ENCODE results near the gene SCML2. TPM values are rescaled to one million over a fixed set of nuclear protein-coding genes. Genes with fewer than 3 reads are reported as not detected.
A peak's percentile ranks its signal among the peaks of the same experiment; 100 is the strongest.

SCML2 gene
- total and polyA plus RNA-seq, 12 donors, result 1.6 to 24.5 (median 5.8) TPM

DNA sequence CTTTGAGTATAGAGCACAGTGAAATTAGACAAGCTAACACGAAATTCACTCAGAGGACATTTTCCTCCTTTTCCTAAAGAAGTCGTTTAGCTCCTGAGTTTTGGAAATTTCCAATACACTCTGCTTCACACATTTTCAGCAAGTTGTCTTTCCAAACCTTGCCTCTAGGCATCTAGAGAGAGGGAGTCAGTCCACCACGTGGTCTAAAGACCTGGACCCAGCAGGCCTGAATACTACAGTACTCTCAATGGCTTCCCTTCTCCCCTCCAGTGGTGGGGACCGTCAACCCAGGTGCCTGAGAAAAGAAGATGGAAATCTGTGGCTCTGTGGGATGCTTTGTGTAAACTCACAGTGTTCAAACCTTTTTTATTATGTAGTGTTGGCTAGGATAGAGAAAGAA, 13.9 kb upstream of the SCML2 start:
- WGBS, 4 donors, result 49 to 74% (median 63%) methylated on average over 4 of the region's 4 CpGs
- Histone ChIP-seq H3K9me3 (replicated peaks in 1 of 3) (no peaks in the 10 kb centered on the region), H3K4me1 (replicated peaks in 1 of 2) (no peaks in the 10 kb centered on the region), H3K4me3 (no peak overlapping the region), H3K27ac (no peak overlapping the region), H3K36me3 (replicated peaks in 1 of 2) (no peaks in the 10 kb centered on the region), H3K27me3 (no peaks in the 10 kb centered on the region)
- no peak for DNase-seq
- TF ChIP-seq, protein P1, sequence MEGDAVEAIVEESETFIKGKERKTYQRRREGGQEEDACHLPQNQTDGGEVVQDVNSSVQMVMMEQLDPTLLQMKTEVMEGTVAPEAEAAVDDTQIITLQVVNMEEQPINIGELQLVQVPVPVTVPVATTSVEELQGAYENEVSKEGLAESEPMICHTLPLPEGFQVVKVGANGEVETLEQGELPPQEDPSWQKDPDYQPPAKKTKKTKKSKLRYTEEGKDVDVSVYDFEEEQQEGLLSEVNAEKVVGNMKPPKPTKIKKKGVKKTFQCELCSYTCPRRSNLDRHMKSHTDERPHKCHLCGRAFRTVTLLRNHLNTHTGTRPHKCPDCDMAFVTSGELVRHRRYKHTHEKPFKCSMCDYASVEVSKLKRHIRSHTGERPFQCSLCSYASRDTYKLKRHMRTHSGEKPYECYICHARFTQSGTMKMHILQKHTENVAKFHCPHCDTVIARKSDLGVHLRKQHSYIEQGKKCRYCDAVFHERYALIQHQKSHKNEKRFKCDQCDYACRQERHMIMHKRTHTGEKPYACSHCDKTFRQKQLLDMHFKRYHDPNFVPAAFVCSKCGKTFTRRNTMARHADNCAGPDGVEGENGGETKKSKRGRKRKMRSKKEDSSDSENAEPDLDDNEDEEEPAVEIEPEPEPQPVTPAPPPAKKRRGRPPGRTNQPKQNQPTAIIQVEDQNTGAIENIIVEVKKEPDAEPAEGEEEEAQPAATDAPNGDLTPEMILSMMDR (IDR thresholded peaks at IDR 0.05), result no peak
- no peak for TF ChIP-seq POLR2A (IDR thresholded peaks at IDR 0.05)
- intact Hi-C loops (cut with DNase I), result no loop called here

DNA sequence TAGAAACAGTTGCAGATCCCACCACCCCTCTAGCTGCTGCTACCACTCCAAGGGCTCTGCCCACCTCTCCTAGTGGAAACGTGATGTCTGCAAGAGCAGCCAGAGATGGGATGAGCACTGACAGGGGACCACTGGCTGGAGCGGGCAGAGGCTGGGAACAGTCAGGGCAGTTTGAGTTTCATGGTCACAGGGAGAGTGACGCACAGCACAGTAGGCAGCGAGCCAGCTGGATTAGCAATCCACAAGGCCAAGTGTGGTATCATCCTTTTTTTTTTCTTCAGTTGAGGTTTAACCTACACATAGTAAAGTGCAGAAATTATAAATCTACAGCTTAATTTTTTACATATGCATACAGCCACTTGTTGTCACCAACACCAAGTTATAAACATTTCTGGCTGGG, 6.4 kb upstream of the SCML2 start:
- H3K27me3 ChIP-seq, result no peaks in the 10 kb centered on the region
- no peaks in the 10 kb centered on the region for H3K9me3 ChIP-seq (replicated peaks in 1 of 3)
- H3K4me3 ChIP-seq, result no peak overlapping the region
- TF ChIP-seq POLR2A (IDR thresholded peaks at IDR 0.05), result no peak
- peaks cover 0 to 4% of the 10 kb centered on the region in 2 donors for H3K4me1 ChIP-seq (replicated peaks in 1 of 2)
- DNase-seq, result peak; percentile 74 to 91 (median 89)
- no peaks in the 10 kb centered on the region for H3K36me3 ChIP-seq (replicated peaks in 1 of 2)
- intact Hi-C loops (cut with DNase I), result no loop called here
- WGBS, 4 donors, result 18 to 62% (median 41%) methylated on average over 2 to 4 of the region's 4 CpGs
- no peak overlapping the region for H3K27ac ChIP-seq

DNA sequence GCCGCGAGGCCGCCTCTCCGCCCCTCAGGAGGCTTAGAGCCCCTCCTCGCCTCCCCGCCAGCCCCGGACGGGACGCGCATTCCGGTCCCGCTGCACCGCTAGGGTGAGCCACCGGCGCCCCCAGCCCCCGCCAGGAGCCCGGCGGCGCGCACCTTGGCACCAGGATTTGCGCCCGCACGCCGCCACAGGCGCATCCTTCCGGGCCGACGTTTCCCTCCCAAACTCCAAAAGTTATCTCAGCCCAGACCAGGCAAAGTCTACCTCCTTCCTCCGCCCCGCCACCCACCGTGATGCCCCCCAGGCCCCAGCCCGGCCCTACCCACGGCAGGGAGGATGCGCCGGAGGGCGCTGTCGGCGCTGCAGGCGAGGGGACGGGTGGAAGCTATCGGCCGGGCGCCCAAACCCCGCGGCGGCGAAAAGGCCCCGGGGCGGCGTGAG, 538 bp downstream of the SCML2 start:
- peaks cover 9% of the 10 kb centered on the region for H3K27me3 ChIP-seq
- intact Hi-C loops (cut with DNase I), result no loop called here
- DNase-seq, result peak in 4 of 7 donors; percentile 12 to 24 (median 18)
- WGBS, 4 donors, result 0 to 46% (median 14%) methylated on average over 6 to 50 of the region's 50 CpGs
- peak overlapping the region in 3 of 5 donors; percentile 70 to 89 (median 86) for H3K27ac ChIP-seq
- H3K4me1 ChIP-seq (replicated peaks in 1 of 2), result no peaks in the 10 kb centered on the region
- H3K36me3 ChIP-seq (replicated peaks in 1 of 2), result no peaks in the 10 kb centered on the region
- H3K4me3 ChIP-seq, result peak overlapping the region in 3 of 4 donors; percentile 8 to 77 (median 18)
- TF ChIP-seq POLR2A (IDR thresholded peaks at IDR 0.05), result no peak
- TF ChIP-seq, protein P1 (IDR thresholded peaks at IDR 0.05), result no peak
- H3K9me3 ChIP-seq (replicated peaks in 1 of 3), result no peaks in the 10 kb centered on the region

DNA sequence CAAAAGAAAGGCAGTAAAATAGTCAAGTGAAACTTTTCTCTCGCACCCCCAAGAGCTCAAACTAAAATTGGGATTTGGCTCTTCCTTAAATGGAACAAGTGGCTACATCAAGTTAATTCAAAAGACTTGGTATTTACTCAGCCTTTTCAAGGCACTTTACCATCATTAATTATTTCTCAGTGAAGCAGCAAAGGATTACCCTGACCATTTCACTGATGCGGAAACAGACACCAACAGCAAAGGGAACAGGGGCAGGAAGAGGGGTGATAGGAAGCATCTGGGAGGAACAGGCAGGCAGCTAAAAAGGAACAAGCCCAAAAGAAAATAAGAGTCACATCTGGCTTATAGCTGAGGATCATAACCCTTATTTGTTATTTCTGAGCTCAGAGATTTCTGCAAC, 2.7 kb downstream of the SCML2 start:
- H3K4me3 ChIP-seq, result no peak overlapping the region
- H3K9me3 ChIP-seq (replicated peaks in 1 of 3), result no peaks in the 10 kb centered on the region
- peaks cover 9% of the 10 kb centered on the region for H3K27me3 ChIP-seq
- H3K36me3 ChIP-seq (replicated peaks in 1 of 2), result no peaks in the 10 kb centered on the region
- intact Hi-C loops (cut with DNase I), result no loop called here
- WGBS, 4 donors, result 29 to 48% (median 34%) methylated on average over 2 of the region's 2 CpGs
- TF ChIP-seq, protein P1 (IDR thresholded peaks at IDR 0.05), result no peak
- TF ChIP-seq POLR2A (IDR thresholded peaks at IDR 0.05), result no peak
- no peak overlapping the region for H3K27ac ChIP-seq
- no peak for DNase-seq
- no peaks in the 10 kb centered on the region for H3K4me1 ChIP-seq (replicated peaks in 1 of 2)

DNA sequence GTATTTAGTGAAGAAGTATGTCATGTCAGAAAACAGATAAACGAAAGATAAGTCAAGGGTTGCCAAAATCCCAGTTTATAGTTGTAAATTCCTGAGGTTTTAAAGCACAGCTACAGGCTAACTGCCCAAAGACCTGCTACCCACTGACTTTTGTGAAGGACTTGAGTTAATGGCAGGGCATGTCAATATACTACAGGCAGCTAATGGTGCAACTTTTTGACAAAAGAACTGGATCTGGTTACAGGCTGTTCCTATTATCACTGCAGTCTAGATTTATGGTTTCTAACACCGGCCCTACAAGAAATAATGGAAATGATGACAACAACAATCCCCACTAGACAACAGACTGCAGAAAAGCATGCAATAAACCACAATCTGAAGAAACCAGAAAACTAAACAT, 6.4 kb downstream of the SCML2 start:
- intact Hi-C loops (cut with DNase I), result no loop called here
- TF ChIP-seq POLR2A (IDR thresholded peaks at IDR 0.05), result no peak
- TF ChIP-seq, protein P1 (IDR thresholded peaks at IDR 0.05), result no peak

More for the DNA sequence above, 6.4 kb downstream of the SCML2 start:
- WGBS, 4 donors, result 24 to 56% (median 36%) methylated on average over 2 of the region's 2 CpGs
- Histone ChIP-seq H3K36me3 (replicated peaks in 1 of 2) (no peaks in the 10 kb centered on the region), H3K27me3 (no peaks in the 10 kb centered on the region), H3K4me1 (replicated peaks in 1 of 2) (no peaks in the 10 kb centered on the region), H3K4me3 (no peak overlapping the region), H3K27ac (no peak overlapping the region), H3K9me3 (replicated peaks in 1 of 3) (no peaks in the 10 kb centered on the region)
- DNase-seq, result no peak
